ENCODE results near the gene GH1.
"Not testable (repeated sequence)": the region's sequence is repeated elsewhere in the genome, so short reads cannot be mapped to it uniquely, and the experiment has no call there.

DNA sequence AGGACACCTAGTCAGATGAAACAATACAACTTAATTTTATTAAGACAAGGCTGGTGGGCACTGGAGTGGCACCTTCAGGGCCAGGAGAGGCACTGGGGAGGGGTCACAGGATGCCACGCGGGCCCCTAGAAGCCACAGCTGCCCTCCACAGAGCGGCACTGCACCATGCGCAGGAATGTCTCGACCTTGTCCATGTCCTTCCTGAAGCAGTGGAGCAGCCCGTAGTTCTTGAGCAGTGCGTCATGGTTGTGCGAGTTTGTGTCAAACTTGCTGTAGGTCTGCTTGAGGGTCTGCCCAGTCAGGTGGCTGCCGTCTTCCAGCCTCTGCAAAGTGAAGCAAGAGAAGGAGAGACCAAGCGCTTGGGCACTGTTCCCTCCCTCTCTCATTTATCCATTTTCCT is 9.1 kb downstream of the GH1 start:
- TF ChIP-seq, protein P1, sequence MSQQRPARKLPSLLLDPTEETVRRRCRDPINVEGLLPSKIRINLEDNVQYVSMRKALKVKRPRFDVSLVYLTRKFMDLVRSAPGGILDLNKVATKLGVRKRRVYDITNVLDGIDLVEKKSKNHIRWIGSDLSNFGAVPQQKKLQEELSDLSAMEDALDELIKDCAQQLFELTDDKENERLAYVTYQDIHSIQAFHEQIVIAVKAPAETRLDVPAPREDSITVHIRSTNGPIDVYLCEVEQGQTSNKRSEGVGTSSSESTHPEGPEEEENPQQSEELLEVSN (IDR thresholded peaks at IDR 0.05; ENCODE audit: borderline replicate concordance, low read depth): not testable (repeated sequence)
- TF ChIP-seq, protein P2, sequence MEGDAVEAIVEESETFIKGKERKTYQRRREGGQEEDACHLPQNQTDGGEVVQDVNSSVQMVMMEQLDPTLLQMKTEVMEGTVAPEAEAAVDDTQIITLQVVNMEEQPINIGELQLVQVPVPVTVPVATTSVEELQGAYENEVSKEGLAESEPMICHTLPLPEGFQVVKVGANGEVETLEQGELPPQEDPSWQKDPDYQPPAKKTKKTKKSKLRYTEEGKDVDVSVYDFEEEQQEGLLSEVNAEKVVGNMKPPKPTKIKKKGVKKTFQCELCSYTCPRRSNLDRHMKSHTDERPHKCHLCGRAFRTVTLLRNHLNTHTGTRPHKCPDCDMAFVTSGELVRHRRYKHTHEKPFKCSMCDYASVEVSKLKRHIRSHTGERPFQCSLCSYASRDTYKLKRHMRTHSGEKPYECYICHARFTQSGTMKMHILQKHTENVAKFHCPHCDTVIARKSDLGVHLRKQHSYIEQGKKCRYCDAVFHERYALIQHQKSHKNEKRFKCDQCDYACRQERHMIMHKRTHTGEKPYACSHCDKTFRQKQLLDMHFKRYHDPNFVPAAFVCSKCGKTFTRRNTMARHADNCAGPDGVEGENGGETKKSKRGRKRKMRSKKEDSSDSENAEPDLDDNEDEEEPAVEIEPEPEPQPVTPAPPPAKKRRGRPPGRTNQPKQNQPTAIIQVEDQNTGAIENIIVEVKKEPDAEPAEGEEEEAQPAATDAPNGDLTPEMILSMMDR (IDR thresholded peaks at IDR 0.05): not testable (repeated sequence)
- TF ChIP-seq POLR2A (IDR thresholded peaks at IDR 0.05; ENCODE audit: low read length); RNF2 (IDR thresholded peaks at IDR 0.05; ENCODE audit: borderline replicate concordance, low read depth): not testable (repeated sequence)
- TF ChIP-seq, protein P3, sequence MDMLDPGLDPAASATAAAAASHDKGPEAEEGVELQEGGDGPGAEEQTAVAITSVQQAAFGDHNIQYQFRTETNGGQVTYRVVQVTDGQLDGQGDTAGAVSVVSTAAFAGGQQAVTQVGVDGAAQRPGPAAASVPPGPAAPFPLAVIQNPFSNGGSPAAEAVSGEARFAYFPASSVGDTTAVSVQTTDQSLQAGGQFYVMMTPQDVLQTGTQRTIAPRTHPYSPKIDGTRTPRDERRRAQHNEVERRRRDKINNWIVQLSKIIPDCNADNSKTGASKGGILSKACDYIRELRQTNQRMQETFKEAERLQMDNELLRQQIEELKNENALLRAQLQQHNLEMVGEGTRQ (IDR thresholded peaks at IDR 0.05): not testable (repeated sequence)
- TF ChIP-seq, protein P4, sequence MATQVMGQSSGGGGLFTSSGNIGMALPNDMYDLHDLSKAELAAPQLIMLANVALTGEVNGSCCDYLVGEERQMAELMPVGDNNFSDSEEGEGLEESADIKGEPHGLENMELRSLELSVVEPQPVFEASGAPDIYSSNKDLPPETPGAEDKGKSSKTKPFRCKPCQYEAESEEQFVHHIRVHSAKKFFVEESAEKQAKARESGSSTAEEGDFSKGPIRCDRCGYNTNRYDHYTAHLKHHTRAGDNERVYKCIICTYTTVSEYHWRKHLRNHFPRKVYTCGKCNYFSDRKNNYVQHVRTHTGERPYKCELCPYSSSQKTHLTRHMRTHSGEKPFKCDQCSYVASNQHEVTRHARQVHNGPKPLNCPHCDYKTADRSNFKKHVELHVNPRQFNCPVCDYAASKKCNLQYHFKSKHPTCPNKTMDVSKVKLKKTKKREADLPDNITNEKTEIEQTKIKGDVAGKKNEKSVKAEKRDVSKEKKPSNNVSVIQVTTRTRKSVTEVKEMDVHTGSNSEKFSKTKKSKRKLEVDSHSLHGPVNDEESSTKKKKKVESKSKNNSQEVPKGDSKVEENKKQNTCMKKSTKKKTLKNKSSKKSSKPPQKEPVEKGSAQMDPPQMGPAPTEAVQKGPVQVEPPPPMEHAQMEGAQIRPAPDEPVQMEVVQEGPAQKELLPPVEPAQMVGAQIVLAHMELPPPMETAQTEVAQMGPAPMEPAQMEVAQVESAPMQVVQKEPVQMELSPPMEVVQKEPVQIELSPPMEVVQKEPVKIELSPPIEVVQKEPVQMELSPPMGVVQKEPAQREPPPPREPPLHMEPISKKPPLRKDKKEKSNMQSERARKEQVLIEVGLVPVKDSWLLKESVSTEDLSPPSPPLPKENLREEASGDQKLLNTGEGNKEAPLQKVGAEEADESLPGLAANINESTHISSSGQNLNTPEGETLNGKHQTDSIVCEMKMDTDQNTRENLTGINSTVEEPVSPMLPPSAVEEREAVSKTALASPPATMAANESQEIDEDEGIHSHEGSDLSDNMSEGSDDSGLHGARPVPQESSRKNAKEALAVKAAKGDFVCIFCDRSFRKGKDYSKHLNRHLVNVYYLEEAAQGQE (IDR thresholded peaks at IDR 0.05): not testable (repeated sequence)

Measured in A549 (cell line).